ENCODE results near the gene POLR2E. TPM values are rescaled to one million over a fixed set of nuclear protein-coding genes. Genes with fewer than 3 reads are reported as not detected.

Gene POLR2E
- total RNA-seq, 4 donors from 2014 or later, result 87.6 to 264 (median 163) TPM

DNA sequence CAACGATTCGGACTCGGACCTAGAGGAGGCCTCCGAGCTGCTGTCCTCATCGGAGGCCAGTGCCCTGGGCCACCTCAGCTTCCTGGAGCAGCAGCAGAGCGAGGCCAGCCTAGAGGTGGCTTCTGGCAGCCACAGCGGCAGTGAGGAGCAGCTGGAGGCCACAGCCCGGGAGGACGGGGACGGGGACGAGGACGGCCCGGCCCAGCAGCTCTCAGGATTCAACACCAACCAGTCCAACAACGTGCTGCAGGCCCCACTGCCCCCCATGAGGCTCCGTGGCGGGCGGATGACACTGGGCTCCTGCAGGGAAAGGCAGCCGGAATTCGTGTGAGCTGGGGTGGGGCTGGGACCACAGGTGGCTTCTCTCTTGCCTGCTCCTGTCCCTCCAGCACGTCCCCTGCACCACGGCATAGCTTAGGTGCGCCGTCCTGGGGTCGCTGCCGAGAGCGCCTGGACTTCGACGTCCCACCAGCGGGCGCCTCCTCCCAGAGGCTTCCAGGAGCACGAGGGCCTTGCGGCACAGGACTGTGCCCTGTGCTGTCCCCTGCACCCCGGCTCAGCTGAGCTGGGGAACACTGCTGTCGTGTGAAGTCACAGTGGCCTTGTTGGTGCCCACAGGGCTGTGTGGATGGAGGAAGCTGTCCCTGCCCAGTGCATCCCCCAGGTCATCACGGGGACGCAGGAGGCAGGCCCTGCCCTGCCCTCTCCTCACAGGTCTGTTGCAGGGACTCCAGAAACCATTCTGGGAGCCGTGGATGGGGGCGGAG, 9.3 kb downstream of the POLR2E start:
- no peak overlapping the region for H3K27ac ChIP-seq
- peaks cover 0 to 9% of the 10 kb centered on the region in 2 donors for H3K4me1 ChIP-seq

DNA sequence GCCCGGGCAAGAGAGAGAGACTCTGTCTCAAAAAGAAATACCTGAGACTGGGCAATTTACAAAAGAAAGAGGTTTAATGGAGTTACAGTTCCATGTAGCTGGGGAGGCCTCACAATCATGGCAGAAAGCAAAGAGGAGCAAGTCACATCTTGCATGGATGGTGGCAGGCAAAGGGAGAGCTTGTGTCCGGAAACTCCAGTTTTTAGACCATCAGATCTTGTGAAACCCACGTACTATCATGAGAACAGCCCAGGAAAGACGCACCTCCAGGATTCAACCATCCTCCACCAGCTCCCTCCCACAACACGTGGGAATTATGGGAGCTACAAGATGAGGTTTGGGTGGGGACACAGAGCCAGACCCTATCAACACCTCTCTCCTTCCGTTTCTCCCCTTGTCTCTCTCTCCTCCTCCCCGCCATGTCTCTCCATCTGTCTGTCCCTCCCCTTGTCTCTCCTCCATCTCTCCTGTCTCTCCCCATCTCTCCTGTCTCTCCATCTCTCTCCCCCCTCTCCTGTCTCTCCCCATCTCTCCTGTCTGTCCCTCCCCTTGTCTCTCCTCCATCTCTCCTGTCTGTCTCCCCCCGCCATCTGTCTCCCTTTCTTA, 10.0 kb downstream of the POLR2E start:
- H3K27ac ChIP-seq, result no peak overlapping the region
- H3K9me3 ChIP-seq, result no peaks in the 10 kb centered on the region
- H3K36me3 ChIP-seq, result peaks cover 19 to 21% of the 10 kb centered on the region in 2 donors
- intact Hi-C loops (cut with DNase I), result no loop called here
- peaks cover 0 to 9% of the 10 kb centered on the region in 2 donors for H3K4me1 ChIP-seq
- TF ChIP-seq, protein P1, sequence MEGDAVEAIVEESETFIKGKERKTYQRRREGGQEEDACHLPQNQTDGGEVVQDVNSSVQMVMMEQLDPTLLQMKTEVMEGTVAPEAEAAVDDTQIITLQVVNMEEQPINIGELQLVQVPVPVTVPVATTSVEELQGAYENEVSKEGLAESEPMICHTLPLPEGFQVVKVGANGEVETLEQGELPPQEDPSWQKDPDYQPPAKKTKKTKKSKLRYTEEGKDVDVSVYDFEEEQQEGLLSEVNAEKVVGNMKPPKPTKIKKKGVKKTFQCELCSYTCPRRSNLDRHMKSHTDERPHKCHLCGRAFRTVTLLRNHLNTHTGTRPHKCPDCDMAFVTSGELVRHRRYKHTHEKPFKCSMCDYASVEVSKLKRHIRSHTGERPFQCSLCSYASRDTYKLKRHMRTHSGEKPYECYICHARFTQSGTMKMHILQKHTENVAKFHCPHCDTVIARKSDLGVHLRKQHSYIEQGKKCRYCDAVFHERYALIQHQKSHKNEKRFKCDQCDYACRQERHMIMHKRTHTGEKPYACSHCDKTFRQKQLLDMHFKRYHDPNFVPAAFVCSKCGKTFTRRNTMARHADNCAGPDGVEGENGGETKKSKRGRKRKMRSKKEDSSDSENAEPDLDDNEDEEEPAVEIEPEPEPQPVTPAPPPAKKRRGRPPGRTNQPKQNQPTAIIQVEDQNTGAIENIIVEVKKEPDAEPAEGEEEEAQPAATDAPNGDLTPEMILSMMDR (IDR thresholded peaks at IDR 0.05), result no peak
- no peak for TF ChIP-seq POLR2A (IDR thresholded peaks at IDR 0.05)
- H3K27me3 ChIP-seq, result no peaks in the 10 kb centered on the region
- H3K4me3 ChIP-seq (replicated peaks in 1 of 3), result no peak overlapping the region
- no peak for DNase-seq
- 86 to 87% methylated on average over 8 of the region's 8 CpGs for WGBS, 2 donors

More for the DNA sequence above, 9.3 kb downstream of the POLR2E start:
- Histone ChIP-seq H3K27me3 (no peaks in the 10 kb centered on the region), H3K9me3 (no peaks in the 10 kb centered on the region), H3K4me3 (replicated peaks in 1 of 3) (no peak overlapping the region), H3K36me3 (peaks cover 23 to 24% of the 10 kb centered on the region in 2 donors)
- DNase-seq, result no peak
- intact Hi-C loops (cut with DNase I), result no loop called here
- 86 to 87% methylated on average over 18 to 36 of the region's 38 CpGs for WGBS, 2 donors
- no peak for TF ChIP-seq POLR2A (IDR thresholded peaks at IDR 0.05)
- TF ChIP-seq, protein P1 (IDR thresholded peaks at IDR 0.05), result no peak

DNA sequence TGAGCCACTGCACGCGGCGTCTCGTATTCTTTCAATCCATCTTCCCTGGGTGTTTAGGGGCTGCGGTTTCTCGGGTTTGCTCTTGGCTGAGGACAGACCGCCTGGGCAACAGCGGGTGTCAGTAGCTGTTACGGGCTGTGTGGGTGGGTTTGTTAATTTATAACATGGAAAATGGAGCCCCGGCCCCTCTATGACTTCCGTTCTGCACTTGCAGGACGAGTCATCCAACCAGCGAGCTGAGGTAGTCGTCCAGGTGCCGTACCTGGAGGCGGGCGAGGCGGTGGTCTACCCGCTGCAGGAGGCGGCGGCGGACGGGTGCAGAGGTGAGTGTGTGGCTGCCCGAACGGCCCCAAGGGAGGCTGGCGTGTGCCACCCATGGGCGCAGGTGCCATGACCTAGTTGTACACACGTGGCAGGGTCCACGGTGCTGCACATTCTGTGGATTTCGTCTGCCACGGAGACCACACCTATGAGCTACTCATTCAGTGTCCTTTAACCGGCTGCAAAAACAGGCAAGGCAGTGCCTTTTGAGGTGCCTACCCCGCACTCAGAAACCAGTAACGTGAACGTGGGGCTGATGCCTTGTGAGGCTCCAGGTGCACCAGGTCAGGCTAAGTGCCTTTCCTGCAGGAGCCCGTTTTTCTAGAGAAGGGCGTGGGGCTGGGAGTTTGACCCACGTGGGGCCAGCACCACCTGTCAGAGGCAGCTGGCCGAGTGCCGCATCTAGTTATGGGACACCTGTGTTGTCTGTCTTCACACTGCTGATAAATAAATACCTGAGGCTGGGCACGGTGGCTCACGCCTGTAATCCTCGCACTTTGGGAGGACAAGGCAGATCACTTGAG, 10.9 kb downstream of the POLR2E start:
- TF ChIP-seq, protein P1 (IDR thresholded peaks at IDR 0.05), result no peak
- no peak for TF ChIP-seq POLR2A (IDR thresholded peaks at IDR 0.05)
- Histone ChIP-seq H3K27ac (no peak overlapping the region), H3K36me3 (peaks cover 14 to 15% of the 10 kb centered on the region in 2 donors), H3K4me1 (peaks cover 0 to 9% of the 10 kb centered on the region in 2 donors), H3K27me3 (no peaks in the 10 kb centered on the region), H3K4me3 (replicated peaks in 1 of 3) (no peak overlapping the region), H3K9me3 (no peaks in the 10 kb centered on the region)
- 88% methylated on average over 38 to 43 of the region's 43 CpGs for WGBS, 2 donors
- intact Hi-C loops (cut with DNase I), result no loop called here
- DNase-seq, result no peak

DNA sequence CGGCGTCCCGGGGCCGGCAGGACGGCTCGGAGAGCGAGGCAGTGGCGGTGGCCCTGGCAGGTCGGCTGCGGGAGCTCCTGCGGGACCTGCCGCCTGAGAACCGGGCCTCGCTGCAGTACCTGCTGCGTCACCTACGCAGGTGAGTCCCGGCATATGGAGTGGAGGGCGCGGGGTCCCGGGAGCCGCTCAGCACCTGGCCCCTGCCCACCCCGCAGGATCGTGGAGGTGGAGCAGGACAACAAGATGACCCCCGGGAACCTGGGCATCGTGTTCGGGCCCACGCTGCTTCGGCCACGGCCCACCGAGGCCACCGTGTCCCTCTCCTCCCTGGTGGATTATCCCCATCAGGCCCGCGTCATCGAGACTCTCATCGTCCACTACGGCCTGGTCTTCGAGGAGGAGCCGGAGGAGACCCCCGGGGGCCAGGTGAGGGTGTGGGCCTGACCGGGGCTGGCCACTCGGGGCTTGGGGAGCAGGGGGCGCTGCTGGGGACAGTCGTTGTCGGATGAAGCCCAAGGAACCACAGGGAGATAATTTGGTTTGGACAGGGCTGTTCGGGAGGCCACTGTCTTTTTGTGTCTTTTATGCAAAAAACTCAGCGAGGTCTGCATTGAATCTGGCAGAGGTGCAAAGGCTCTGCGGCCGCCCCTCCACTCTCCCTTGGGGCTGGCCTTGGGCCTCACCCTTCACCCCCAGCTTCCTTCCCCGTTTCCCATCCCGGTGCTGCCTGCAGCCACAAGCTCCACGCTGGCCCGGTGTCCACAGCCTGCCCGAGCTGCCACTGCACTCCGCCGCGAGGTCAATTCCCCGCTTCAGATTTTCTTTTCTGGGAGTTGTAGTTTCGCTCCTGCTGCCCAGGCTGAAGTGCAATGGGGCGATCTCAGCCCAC, 12.0 kb downstream of the POLR2E start:
- Histone ChIP-seq H3K27me3 (no peaks in the 10 kb centered on the region), H3K27ac (no peak overlapping the region), H3K9me3 (no peaks in the 10 kb centered on the region), H3K36me3 (peaks cover 6 to 8% of the 10 kb centered on the region in 2 donors), H3K4me3 (replicated peaks in 1 of 3) (no peak overlapping the region), H3K4me1 (peaks cover 0 to 9% of the 10 kb centered on the region in 2 donors)
- intact Hi-C loops (cut with DNase I), result no loop called here
- no peak for DNase-seq
- TF ChIP-seq, protein P1 (IDR thresholded peaks at IDR 0.05), result no peak
- no peak for TF ChIP-seq POLR2A (IDR thresholded peaks at IDR 0.05)
- WGBS, 2 donors, result 74 to 81% methylated on average over 23 to 38 of the region's 59 CpGs
